GM04503 (cell line): ENCODE measurements around the gene PRKAB2.
"Not testable (repeated sequence)": the region's sequence is repeated elsewhere in the genome, so short reads cannot be mapped to it uniquely, and the experiment has no call there.

ENCODE experiments used
- DNase-seq: peaks from one replicate; pipeline ENCODE4 v3.0.0-alpha.2; 2012; ENCODE audit warnings: low read depth

Gene PRKAB2

DNA sequence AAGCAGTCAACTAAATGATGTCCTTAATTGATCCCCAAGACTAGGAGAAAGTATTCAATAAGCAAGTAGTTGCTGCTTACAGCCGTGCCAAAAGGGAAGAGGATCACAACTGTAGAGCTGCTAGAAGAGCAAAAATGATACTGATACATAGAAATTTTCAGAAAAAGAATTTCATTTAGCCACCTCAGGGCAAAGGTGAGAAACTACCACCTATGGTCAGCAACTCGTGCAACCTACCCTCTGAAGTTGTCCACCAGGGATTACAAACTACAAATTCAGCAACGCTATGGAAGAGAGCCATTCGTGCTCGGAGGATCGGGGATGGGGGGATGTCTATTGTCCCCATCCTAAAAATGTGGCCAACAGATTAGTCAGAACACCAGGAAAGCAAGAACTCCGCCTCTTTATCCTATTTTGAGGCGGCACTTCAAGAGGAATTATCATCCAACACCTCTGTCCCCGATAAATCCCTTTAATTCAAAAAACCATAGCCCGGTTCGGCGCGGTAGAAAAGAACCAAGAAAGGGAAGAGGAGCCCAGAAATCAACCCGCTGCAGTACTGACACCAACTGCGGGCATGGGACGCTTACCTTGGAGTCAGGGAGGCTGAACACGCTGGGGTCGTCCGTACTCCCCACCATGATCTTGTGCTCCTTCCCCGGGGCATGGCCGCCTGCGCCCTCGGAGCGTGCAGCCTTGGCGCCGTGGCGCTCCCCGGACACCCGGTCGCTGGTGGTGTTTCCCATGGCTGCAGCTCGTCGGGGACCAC is 687 bp downstream of the PRKAB2 start:
- no peak for DNase-seq

DNA sequence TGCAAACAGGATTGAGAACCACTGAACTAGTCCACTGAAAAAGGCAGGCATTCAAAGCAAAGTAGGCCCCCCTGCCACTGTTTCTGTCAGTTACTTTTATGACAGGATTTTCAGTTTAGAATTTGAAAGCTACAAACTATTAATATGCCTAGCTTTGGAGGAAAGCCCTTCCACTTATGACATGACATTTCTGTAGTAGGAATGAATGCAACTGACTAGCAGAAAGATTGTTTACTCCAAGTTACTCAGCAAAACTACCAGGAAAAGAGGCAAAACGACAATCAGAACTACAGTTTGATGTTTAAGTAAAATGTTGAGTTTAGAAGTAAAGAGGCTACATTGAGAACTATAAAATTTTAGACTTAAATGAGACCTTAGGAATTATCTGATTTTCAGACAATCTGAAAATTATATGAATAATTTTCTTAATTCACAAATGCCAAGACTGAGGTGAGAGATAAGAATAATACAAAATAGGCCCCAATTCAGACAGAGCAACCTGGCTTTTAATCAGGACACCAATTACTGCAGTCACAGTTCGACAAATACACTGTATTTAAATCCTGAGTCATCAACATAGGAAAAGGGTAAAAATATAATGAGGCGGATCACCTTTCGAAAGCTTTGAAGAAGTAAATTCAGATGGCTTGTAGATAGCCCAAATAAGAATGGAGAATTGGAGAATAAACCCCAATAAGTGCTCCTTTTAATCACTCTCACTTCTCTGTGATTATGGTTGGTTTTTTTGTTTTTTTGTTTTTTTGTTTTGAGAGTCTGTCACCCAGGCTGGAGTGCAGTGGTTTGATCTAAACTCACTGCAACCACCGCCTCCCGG is 2.2 kb downstream of the PRKAB2 start:
- no peak for DNase-seq

GRCh38 chr1:147169171-147169570 is 3.1 kb downstream of the PRKAB2 start:
- no peak for DNase-seq

DNA sequence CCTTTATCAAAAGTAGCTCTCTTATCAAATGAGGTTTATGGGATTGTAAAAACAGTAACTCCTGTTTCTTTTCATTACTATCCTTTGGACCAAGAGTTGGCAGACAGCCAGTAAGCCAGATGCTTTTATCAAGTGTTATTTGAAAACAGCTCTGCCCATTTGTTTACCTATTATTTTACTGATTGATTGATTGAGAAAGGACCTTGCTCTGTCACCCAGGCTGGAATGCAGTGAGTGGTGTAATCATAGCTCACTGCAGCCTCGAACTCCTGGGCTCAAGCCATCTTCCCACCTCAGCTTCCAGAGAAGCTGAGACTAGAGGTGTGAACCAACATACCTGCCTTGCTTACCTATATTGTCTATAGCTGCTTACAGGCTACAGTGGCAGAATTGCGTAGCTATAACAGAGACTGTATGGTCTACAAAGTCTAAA is 3.6 kb downstream of the PRKAB2 start:
- DNase-seq = no peak

DNA sequence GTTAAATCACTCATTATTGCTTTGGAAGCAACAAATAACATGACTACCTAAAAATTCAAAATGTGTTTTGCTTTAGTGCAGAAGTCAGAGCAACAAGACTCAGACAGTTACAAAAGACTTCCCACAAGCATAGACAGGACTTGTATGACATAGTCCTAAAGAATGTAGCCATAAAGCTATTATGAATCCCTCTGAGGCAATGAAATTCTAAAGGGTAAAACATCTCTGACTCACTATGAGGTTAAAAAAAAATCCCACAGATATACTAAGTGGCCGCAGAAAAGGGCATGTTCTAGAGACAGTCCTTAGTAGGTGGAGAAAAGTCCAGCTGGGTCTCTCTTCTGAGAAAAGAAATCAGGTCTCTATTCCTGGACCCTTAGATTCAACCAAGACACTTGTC is 4.9 kb downstream of the PRKAB2 start:
- DNase-seq = peak; percentile 97

- DNase-seq = no peak
Observed at GRCh38 chr1:147163019-147163418, 9.3 kb downstream of the PRKAB2 start.

GRCh38 chr1:147162093-147162492 is 10.2 kb downstream of the PRKAB2 start:
- DNase-seq = no peak

- DNase-seq = not testable (repeated sequence)
Observed at GRCh38 chr1:147157116-147157515, 15.2 kb downstream of the PRKAB2 start.

DNA sequence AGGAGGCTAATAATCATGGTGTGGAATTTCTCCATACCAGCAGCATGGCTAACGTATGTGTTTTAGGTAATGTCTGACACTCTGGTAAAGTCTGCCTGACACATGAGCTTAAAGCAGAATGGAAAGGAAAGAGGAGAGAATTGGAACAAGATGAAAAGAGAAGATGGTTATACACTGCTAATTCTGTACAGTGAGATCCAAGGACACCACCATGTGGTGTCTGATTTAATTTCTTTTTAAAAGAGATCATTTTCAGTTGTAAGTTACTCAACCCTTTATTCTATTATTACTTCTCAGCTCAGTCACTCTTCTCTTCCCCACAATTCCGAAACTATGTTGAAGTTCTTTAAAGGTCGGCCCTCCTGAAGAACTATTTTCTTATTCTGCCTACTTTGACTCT is 15.6 kb downstream of the PRKAB2 start:
- DNase-seq = no peak

GRCh38 chr1:147152772-147153171 is 19.5 kb downstream of the PRKAB2 start:
- DNase-seq = no peak

- DNase-seq = no peak
Observed at GRCh38 chr1:147151244-147151643, 21.0 kb downstream of the PRKAB2 start.

- DNase-seq = no peak
Observed at GRCh38 chr1:147142886-147143285, 29.4 kb downstream of the PRKAB2 start.

GRCh38 chr1:147130721-147131120 is 41.5 kb downstream of the PRKAB2 start:
- DNase-seq = not testable (repeated sequence)

- no peak for DNase-seq
Observed at GRCh38 chr1:147129116-147129873, 43.0 kb downstream of the PRKAB2 start.

- DNase-seq = no peak
Observed at GRCh38 chr1:147124266-147124665, 48.0 kb downstream of the PRKAB2 start.

- DNase-seq = no peak
Observed at GRCh38 chr1:147117109-147117508, 55.2 kb downstream of the PRKAB2 start.

- DNase-seq = no peak
Observed at GRCh38 chr1:147115496-147115895, 56.8 kb downstream of the PRKAB2 start.

GRCh38 chr1:147115079-147115478 is 57.2 kb downstream of the PRKAB2 start:
- not testable (repeated sequence) for DNase-seq

DNA sequence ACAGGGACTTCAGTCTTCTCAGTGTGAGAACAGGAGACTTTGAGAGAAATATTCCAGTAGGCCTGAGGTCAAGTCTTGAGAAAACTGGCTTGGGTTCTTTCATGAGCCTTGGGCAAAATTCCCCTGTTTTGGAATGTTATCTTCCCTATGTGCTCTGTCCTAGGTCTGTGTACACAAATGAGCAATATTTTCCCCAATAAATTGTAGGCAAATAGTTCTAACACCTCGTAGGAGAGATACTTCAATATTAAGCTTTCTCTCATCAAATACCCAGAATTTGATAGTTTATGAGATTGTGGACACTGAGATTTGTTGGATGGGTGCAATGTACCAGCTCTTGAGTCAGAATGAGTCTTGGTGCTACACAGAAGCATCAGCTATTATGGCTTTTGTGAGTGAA is 57.9 kb downstream of the PRKAB2 start:
- not testable (repeated sequence) for DNase-seq

DNA sequence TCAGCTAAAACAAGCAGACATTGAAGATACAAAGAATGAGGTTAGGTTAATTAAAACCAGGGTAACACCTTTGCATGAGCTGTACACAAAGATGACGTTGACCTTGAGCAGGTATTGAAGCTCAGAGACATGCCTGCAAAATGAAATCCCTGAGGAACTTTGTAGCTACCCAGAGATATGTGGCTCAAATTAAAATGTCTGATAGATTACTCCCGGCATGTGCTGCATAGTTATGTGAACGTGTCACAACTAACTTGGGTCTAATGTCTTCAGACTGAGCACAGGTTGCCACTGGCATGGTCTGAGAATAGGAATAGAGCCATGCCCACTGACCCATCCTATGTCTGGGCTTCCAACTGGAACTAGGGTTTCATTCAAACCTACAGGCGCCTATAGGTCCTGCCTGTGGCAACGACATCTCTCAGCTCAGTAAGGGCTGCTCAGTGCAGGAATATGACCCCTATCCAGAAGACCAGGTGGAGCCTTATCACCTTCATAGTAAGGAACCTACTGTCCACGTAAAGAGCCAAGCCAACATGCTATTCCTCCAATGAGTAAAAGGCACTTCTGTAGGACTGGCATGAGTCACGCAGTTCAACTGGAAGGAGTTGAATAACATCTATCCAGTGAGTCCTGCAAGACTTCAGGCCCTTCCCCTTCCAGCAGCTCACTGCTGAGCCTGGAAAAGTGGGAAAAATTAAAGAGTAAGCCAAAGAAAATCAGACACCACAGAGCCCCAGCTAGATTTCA is 60.7 kb downstream of the PRKAB2 start:
- DNase-seq = no peak

- DNase-seq = no peak
Observed at GRCh38 chr1:147110872-147111271, 61.4 kb downstream of the PRKAB2 start.

DNA sequence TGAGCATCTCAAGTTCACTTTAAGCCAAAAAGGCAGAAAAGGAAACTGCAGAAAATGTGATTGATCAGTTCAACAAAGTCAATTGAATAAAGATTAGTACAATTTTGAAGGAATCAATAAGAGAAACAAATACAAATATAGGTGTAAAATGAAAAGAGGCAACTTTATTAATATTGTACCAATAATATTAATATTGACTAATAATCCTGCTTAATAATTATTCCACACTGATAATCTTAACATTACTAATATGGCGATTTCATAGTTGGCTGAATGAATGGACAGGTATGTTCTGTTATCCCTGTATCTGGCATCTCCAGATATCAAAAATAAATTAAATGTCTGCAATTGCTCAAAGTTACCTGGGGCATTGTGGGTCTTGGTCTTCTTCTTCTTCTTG is 61.8 kb downstream of the PRKAB2 start:
- no peak for DNase-seq
